GM12891 (cell line): ENCODE results near the gene SATB2.

Experiments
- PAX5 ChIP-seq: IDR thresholded peaks from 2 replicates; pipeline ENCODE4 v1.6.1; 2011; ENCODE audit warnings: low read length, moderate library complexity, mild to moderate bottlenecking; ENCODE audit not compliant: insufficient read depth, severe bottlenecking
- POLR2A ChIP-seq: IDR thresholded peaks from 2 replicates; pipeline ENCODE4 v1.6.1; 2011; ENCODE audit warnings: low read depth, low read length, control low read depth
- TAF1 ChIP-seq: IDR thresholded peaks from 2 replicates; pipeline ENCODE4 v1.6.1; 2011; ENCODE audit warnings: low read depth, low read length, control low read depth

GRCh38 chr2:199466692-199467065, 8.9 kb upstream of the SATB2 start:
- TF ChIP-seq TAF1 (no peak), PAX5 (no peak), POLR2A (no peak)
